ENCODE measurements around the gene CCNJL. TPM values are rescaled to one million over a fixed set of nuclear protein-coding genes. Genes with fewer than 3 reads are reported as not detected.

Gene CCNJL
- total RNA-seq, 1 experiment from 2014 or later, result 20.9 TPM

GRCh38 chr5:160221082-160221481 is 91.3 kb downstream of the CCNJL start:
- H3K27me3 ChIP-seq (ENCODE audit: control insufficient read depth, insufficient read depth, low read length), result no peaks in the 10 kb centered on the region
- no peak overlapping the region for H3K4me3 ChIP-seq (ENCODE audit: insufficient read depth, low read depth, low read length)
- no peak for DNase-seq
- H3K36me3 ChIP-seq (replicated peaks; ENCODE audit: control insufficient read depth, insufficient read depth, low read length), result no peaks in the 10 kb centered on the region

DNA sequence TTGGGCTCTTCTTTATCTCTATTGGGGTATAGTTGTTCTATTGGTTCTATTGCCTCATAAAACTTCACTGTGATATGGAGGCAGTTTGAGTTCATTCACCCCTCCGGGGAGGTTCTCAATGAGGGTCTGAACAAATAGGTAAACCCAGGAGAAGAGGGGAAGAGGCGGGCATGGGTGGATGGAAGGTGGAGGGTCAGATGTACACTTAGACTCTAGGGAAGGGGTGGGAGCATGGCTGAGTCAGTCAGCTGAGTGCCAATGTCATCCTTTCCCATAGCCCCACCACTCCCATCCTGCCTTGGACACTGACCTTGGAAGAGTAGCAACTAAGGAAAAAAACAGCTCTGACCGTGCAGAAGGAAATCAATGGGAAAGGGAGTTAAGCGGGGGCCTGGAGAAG is 93.0 kb downstream of the CCNJL start:
- DNase-seq, result no peak
- Histone ChIP-seq H3K27me3 (ENCODE audit: control insufficient read depth, insufficient read depth, low read length) (no peaks in the 10 kb centered on the region), H3K4me3 (ENCODE audit: insufficient read depth, low read depth, low read length) (no peak overlapping the region), H3K36me3 (replicated peaks; ENCODE audit: control insufficient read depth, insufficient read depth, low read length) (no peaks in the 10 kb centered on the region)

DNA sequence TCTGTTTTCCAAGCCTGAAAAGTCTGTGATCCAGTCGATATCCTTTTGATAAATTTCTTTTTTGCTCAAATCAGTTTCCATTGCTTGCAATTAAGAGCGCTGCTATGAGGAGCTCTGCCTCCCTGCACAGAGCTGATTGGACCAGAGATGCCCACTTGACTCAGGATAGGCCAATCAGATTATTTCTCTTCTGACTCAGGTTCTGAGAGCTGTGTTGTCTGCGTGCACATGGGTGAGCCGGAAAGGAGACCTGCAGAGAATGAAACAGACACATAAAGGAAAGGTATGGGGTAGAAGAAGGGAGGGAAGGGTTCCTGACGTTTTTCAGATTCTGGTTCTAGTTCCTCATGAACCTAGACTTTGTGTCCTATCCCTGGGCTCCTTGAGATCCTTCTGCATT is 98.8 kb downstream of the CCNJL start:
- no peak for DNase-seq
- Histone ChIP-seq H3K4me3 (ENCODE audit: insufficient read depth, low read depth, low read length) (no peak overlapping the region), H3K27me3 (ENCODE audit: control insufficient read depth, insufficient read depth, low read length) (no peaks in the 10 kb centered on the region), H3K36me3 (replicated peaks; ENCODE audit: control insufficient read depth, insufficient read depth, low read length) (no peaks in the 10 kb centered on the region)

DNA sequence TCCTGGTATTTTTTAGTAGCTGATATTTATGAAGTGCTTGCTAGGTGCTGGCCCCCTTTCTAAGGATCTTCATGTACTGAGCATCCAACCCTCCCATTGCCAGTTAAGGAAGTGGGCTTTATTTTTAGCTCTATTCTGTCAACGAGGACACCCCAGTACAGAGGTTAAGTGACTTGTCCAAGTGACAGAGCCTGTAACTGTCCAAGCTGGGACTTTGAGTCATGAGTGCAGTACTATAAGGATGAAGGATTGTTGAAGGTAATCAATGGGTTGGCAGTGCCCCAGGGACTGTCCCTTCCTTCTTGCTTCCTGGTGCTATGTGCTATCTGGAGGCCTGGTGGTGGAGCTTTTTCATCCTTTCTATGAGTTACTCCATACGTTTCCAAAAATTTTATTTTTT is 101.0 kb downstream of the CCNJL start:
- Histone ChIP-seq H3K27me3 (ENCODE audit: control insufficient read depth, insufficient read depth, low read length) (no peaks in the 10 kb centered on the region), H3K4me3 (ENCODE audit: insufficient read depth, low read depth, low read length) (no peak overlapping the region)
- no peak for DNase-seq

DNA sequence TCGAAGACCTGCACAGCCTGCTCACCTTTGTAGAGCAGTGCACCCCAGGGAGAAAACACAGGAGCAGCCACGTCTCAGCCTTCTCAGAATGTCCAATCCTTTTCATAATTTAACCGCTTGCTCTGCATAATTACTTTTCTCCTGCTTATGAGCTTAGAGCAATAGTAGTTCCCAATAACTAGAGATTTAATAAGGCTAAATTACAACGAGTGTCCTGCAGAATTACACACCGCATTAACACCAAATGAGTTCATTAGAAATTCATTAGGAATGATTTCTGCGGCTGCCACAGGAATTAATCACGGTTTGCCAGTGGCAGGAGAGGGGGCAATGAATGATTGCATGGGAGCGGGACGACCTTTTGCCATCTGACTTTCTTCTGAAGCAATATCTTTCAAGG is 101.8 kb downstream of the CCNJL start:
- DNase-seq, result no peak

More for the DNA sequence above, 101.0 kb downstream of the CCNJL start:
- no peaks in the 10 kb centered on the region for H3K36me3 ChIP-seq (replicated peaks; ENCODE audit: control insufficient read depth, insufficient read depth, low read length)

DNA sequence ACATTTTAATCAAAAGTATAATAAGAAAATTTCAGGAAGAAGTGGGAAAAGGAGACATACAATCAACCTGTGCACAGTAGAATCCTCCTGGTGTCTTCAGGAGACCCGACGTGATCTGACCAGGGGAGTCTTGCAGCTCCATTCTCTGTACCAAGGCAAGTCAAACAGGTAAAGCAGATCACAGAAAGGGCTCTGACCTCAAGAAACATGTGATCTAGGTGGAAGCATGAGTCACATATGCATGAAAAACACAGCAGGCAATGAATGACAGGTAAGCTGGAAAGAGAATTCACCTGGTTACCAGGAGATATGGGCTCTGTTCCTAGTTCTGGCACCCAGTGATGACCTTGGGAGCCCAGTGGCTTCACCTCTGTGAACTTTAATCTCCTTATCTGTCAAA is 102.4 kb downstream of the CCNJL start:
- Histone ChIP-seq H3K27me3 (ENCODE audit: control insufficient read depth, insufficient read depth, low read length) (no peaks in the 10 kb centered on the region), H3K36me3 (replicated peaks; ENCODE audit: control insufficient read depth, insufficient read depth, low read length) (no peaks in the 10 kb centered on the region), H3K4me3 (ENCODE audit: insufficient read depth, low read depth, low read length) (no peak overlapping the region)
- DNase-seq, result no peak

More for the DNA sequence above, 101.8 kb downstream of the CCNJL start:
- H3K4me3 ChIP-seq (ENCODE audit: insufficient read depth, low read depth, low read length), result no peak overlapping the region
- no peaks in the 10 kb centered on the region for H3K36me3 ChIP-seq (replicated peaks; ENCODE audit: control insufficient read depth, insufficient read depth, low read length)
- no peaks in the 10 kb centered on the region for H3K27me3 ChIP-seq (ENCODE audit: control insufficient read depth, insufficient read depth, low read length)

DNA sequence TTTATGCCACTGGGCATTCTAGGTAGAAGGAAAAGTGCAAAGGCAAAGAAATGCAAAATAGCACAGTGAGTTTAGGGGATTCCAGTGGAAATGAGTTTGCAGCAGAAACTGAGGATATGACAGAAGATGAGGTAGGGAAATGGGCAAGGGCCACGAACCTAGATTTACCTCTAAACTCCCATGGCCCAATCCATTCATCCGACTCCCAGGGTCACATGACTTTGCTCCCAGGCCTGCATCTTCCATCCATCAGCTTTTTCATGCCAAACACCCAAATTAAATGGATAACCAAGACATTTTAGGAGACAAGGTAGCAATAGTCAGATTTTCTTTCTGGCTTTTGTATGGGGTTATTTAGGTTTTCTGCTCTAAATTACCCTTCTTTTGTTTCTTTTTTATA is 105.3 kb downstream of the CCNJL start:
- no peak for DNase-seq
- Histone ChIP-seq H3K27me3 (ENCODE audit: control insufficient read depth, insufficient read depth, low read length) (no peaks in the 10 kb centered on the region), H3K4me3 (ENCODE audit: insufficient read depth, low read depth, low read length) (no peak overlapping the region), H3K36me3 (replicated peaks; ENCODE audit: control insufficient read depth, insufficient read depth, low read length) (no peaks in the 10 kb centered on the region)

Other genes with a start within 250 kb of the CCNJL start
- 33.7 and 41.2 TPM in 2 replicates for gene PWWP2A, start 193.1 kb downstream of the CCNJL start, total RNA-seq (2014; rRNA removed; shearing (Covaris generic))
- 0.48 and 1.3 TPM in 2 replicates for gene FABP6, start 83.1 kb downstream of the CCNJL start, total RNA-seq (2014; rRNA removed; shearing (Covaris generic))
- gene C1QTNF2, start 58.1 kb upstream of the CCNJL start, total RNA-seq (2014; rRNA removed; shearing (Covaris generic)), result 0.04 TPM in 1 of 2 replicates, not detected in the other
- 4.8 and 6.3 TPM in 2 replicates for gene FAM200C, start 87.5 kb upstream of the CCNJL start, total RNA-seq (2014; rRNA removed; shearing (Covaris generic))
- gene SLU7, start 106.5 kb upstream of the CCNJL start, total RNA-seq (2014; rRNA removed; shearing (Covaris generic)), result 19.8 and 22.3 TPM in 2 replicates
- 372 and 415 TPM in 2 replicates for gene PTTG1, start 109.3 kb upstream of the CCNJL start, total RNA-seq (2014; rRNA removed; shearing (Covaris generic))

All from H7 (cell line).